HG03108 (cell line): ENCODE data around the gene ITGB7.

Experiments
- ATAC-seq: cut with Tn5 transposase; IDR thresholded peaks from one replicate; pipeline ENCODE4 v1.9.1; 2021; ENCODE audit warnings: moderate library complexity; ENCODE audit not compliant: unreplicated experiment

ITGB7 gene, protein sequence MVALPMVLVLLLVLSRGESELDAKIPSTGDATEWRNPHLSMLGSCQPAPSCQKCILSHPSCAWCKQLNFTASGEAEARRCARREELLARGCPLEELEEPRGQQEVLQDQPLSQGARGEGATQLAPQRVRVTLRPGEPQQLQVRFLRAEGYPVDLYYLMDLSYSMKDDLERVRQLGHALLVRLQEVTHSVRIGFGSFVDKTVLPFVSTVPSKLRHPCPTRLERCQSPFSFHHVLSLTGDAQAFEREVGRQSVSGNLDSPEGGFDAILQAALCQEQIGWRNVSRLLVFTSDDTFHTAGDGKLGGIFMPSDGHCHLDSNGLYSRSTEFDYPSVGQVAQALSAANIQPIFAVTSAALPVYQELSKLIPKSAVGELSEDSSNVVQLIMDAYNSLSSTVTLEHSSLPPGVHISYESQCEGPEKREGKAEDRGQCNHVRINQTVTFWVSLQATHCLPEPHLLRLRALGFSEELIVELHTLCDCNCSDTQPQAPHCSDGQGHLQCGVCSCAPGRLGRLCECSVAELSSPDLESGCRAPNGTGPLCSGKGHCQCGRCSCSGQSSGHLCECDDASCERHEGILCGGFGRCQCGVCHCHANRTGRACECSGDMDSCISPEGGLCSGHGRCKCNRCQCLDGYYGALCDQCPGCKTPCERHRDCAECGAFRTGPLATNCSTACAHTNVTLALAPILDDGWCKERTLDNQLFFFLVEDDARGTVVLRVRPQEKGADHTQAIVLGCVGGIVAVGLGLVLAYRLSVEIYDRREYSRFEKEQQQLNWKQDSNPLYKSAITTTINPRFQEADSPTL

DNA sequence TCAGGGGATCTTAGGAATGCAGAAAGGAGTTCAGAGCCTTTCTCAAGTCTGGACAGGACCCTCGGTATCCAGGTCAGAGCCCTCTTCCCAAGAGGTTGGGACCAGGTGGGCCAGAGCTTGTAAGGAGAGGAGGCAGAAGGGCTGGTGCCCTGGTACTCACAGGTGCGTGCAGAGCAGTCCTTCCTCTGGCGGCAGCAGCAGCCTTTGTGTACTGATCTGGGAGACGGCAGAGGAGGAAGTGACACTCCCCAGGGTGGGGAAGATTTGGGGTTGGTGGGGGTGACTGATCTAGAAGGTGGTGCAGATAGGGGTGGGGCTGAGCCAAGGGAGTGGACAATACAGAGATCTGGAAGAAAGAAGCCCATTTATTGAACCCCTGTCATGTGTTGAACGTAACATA, at the start of gene ITGB7:
ITGB7 (minus strand) TSS at position 210 of the 400 bp plus-strand sequence. CDS start 6,808 bp downstream, outside the sequence.
- ATAC-seq = no peak

DNA sequence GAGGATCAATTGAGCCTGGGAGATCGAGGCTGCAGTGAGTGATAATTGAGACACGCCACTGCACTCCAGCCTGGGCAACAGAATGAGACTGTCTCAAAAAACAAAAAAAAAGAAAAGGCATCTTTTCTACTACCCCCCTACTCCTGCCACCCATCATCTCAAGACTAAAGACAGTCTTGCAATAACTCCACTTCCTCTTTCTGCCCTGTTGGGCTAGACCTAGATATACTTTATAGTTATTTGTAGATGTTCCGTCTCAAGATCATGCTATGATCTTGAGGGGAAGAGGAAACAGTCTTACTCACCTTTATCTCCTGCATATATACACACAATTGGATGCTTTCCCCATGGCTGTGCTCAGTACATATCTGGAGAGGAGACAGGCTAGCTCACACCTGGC, 48.9 kb upstream of the ITGB7 start:
- ATAC-seq = no peak

DNA sequence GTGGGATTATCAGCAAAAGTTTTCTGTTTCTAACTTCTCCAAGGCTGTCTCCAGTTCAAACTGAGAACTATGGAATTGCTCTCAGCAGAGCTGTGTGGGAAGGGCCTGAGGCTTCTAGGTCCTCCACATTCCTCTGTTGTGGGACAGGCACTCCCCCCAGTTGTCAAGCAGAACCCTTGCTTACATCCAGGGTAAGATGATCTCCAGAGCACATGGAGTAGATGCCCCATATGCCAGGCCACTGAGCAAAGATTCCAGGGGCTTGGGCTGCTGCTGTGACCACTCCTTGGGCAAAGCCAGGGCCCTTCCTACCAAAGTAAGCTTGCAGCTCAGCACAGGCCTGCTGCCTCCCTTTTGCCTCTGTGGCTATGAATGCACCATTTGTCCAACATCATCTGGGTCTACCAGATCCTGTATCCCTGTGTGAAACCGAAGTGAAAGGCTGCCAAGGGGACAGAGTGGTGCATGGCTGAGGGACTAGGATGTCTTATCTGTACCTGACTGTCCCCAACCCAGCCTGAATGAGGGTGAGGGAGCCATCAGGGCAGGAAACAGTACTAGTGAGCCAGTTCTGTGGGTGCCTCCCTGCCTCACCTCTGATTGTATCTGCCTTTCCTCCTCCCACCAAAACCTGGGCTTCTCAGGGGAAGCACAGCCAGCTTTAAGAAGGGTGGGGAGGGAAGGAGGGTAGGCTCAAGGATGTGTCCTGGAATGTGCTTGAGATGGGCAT, 47.9 kb upstream of the ITGB7 start:
- no peak for ATAC-seq

GRCh38 chr12:53253298-53253697, 46.2 kb upstream of the ITGB7 start:
- ATAC-seq = no peak

DNA sequence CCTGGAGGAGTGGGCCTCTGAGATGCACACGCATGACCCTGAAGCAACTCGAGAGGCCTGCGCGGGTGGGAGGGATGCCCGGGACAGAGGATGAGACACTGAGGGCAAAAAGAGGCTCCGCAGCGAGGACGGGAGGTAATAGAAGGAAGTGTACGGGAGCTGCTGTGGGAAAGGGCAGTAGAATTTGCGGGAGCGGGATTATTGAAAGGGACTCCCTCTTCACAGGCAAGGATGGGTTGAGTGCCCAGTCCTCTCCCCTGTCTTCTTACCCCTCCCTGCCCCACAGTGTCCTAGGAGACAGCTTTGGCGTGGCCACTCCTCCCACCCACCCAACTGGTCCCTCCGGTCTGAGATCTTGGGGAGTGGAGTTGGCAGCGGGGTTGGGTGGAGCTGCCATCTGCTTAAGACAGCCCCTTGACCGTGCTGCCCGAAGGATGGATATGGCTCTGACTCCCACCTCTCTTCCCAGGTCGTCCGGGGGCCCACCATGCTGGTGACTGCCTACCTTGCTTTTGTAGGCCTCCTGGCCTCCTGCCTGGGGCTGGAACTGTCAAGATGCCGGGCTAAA, 45.4 kb upstream of the ITGB7 start:
- no peak for ATAC-seq

DNA sequence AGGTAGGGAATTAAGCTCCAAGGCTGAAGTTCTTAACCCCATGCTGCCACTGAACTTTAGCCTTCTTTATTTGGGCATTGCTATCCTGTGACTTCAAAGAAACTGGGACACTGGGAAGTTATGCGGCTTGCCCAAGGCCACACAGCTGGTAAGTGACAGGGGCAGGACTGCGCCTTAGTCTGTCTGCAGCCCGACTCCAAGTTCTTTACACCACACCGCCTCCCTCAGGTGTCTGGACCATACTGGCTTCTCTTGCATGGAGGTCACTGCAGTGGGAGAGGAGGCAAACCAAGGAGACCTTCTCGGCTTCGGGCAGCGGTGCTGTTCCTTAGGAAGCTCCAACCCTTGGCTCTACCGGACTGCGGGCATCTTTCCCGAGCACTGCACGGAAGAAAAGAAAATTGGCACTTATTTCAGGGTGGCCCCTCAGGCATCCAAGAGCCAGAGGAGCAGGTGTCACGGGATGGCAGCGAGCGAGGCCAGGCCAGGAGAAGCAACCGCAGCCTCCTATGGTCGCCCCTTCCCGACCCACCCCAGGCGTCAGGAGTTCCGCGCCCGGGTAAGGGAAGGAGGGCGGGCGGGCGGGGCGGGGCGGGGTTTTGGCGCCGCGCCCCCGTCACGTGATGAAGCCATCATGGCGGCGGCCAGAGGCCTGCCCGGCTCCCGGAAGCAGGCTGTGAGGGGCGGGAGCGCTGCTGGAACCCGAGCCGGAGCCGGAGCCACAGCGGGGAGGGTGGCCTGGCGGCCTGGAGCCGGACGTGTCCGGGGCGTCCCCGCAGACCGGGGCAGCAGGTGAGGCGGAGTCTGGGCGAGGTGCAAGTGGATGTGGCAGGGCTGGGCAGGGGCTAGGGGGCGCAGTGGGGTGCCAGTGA, 44.7 kb upstream of the ITGB7 start:
- ATAC-seq = peak; percentile 74

GRCh38 chr12:53245286-53245685, 38.2 kb upstream of the ITGB7 start:
- ATAC-seq = no peak

- ATAC-seq = no peak
Observed at GRCh38 chr12:53244337-53244736, 37.3 kb upstream of the ITGB7 start.

DNA sequence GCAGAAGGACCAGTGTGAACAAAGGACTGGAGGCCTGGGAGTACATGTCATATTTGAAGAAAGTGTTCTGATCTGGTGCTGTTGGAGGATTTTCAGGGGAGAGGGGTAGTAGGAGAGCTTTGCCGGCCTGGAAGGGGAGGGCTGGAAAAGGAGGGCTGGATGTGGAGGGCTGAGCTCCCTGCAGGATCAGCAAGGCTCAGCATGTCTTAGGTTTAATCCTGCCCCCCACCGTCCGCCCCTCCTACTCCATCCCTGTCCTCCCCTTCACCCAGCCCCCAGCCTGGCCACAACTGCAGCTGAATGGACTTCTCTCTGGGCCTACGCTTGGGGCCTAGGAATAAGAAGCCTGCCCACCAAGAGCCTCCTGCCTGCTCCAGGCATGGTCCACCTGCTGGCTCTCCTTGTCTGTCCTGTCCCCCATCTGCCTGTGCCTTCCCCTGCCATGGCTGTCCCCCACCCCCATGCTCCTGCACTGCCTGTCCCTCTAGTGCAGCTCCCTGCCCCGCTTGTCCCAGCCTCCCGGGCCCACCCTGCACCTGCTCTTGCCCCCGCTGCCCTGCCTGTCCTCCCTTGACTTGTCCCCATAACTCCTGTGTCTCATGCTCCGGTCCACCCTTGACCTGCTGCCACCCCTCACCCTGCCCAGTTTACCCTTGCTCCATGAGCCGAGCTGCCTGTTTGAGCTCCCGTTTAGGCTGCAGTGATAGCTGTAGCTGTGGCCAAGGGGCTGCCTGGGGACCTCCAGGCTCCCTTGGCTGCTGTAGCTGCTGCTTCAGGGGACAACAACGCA, 34.8 kb upstream of the ITGB7 start:
- no peak for ATAC-seq

- ATAC-seq = no peak
Observed at GRCh38 chr12:53239643-53240258, 32.7 kb upstream of the ITGB7 start.

DNA sequence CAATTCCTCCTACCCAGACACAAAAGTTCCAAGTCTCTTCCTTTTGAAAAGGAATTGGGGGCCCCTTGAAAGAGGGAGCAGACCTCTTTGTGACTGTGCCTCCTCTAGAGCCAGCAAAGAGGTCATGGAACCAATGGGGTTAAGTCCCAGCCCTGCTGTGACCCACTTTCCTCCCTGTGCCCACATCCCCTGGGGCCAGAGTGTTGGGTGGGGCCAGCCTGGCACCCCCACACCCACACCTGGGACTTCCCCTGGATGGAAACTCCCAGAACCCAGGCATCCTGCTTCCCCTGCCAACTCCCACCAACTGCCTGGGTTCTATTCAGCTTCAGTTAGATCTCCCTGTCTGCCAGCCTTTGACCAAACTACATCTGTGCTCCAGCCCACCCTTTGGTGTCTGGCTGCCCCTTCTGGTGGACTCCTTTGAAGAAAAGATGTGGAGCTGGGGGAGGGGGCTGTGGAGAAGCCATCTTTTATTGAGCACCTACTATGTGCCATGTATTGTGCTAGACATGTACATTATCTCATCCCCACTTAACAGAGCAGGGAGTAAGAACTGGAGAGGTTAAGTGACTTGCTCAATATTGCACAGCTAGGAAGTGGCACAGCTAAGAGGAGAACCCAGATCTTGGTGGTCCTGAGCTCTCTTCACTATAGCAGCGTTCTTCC, 29.5 kb upstream of the ITGB7 start:
- ATAC-seq = no peak

GRCh38 chr12:53235742-53236442, 28.8 kb upstream of the ITGB7 start:
- no peak for ATAC-seq

DNA sequence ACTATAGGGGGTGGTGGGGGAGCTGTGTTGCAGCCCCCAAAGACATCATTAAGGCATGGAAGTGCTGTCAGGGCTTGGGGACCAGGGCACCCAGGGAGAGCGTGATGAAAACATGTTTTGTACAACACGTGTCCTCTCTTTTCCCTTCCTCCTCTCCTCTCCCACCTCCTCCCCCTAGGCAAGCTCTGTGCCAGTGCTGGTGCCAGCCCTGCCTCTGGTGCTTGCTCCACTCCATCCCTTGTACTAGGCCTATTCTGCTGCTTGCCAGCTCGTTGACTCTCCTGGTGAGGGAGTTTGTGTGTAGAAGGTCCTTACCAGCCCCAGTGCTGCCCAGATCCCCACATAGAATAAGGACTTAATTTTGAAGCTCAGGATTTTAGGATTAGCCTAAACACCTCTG, 28.1 kb upstream of the ITGB7 start:
- ATAC-seq = no peak

DNA sequence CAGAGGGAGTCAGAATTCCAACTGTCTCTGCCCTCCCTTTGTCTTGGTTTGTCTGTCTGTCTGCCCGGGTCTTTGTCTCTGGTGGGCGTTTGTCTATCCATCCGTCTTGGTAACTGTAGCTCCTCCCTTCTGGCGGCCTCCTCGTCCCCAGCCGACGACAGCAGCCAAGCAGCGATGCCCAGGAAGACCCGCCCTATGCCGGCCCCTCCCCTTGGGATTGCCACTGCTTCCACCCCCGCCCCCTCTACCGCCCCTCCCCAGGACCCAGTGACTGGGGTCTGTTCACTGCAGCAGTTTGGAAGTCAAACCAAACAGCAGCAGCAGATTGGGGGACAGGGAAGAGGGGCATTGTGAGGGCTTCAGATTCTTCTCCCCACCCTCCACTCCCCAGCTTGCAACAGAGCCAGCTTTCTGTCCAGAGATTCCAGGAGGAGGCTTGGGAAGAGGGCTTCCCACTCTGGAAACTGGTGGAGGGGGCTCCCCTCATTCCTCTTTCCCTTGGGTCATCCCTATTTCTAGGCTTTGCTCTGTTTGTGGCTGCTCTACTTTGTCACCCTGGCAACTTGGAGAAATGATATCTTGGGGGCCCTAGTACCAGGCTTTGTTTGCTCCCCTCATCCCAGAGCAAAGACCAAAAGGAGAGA, 27.3 kb upstream of the ITGB7 start:
- no peak for ATAC-seq

GRCh38 chr12:53233671-53234121, 26.6 kb upstream of the ITGB7 start:
- no peak for ATAC-seq

DNA sequence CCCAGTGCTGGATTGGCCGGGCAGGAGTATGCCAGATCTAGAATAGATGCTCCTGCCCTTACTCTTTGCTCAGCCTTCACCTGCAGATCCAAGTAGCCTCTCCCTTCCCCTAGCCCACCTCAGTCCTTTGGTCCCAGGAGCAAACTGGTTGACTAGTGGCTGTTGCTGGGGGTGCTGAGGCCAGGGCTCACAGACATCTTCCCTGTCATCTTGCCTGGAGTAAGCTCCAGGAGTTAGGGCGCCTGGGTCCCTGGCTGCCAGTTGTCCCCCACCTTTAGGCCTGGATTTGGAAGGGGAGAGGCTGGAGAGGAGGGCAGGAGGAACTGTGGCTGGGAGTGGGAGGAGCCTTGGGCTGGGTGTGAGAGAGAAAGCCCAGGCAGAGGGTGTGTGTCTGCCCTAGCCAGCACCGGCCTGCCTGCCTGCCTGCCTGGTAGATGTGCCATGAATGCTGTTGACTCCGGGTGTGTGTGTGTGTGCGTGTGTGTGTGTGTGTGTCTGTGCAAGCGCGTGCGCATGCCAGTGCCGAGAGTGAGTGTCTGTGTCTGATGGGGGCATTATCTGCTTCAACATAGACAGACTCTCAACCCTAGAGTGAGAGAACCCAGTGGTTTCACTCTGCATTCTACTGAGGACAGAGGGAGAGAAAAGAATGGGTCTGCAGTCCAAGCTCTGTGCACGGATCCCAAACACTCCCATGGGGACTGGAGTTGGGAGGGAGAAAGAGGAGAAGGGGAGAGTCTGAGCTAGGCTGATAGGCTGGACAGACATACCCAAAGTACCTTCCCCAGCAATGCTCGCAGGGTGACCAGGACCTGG, 25.8 kb upstream of the ITGB7 start:
- ATAC-seq = no peak
